Fibroblast of lung (primary cell): ENCODE data around the gene LCLAT1. TPM values are rescaled to one million over a fixed set of nuclear protein-coding genes. Genes with fewer than 3 reads are reported as not detected.

Experiments
- DNase-seq, 2 donors: peaks; one replicate each; pipeline versions ENCODE4 v3.0.0 to v3.0.0-alpha.2; 2010; ENCODE audit warnings: low read depth in 2 of 2
- H2AFZ ChIP-seq: 2 replicates; pipeline ENCODE4 v1.5.1; 2012; ENCODE audit warnings: low read length, control low read depth, inconsistent platforms
- H3K27ac ChIP-seq: 2 replicates; pipeline ENCODE4 v1.5.1; 2011; ENCODE audit warnings: low read length, control low read depth; ENCODE audit not compliant: insufficient read depth
- H3K27me3 ChIP-seq: 2 replicates; pipeline ENCODE4 v1.5.1; 2011; ENCODE audit warnings: mild to moderate bottlenecking, low read length; ENCODE audit not compliant: control insufficient read depth, insufficient read depth
- H3K36me3 ChIP-seq: 2 replicates; pipeline ENCODE4 v1.5.1; 2011; ENCODE audit warnings: low read length; ENCODE audit not compliant: control insufficient read depth, insufficient read depth
- H3K4me1 ChIP-seq: 2 replicates; pipeline ENCODE4 v1.5.1; 2011; ENCODE audit warnings: low read length; ENCODE audit not compliant: control insufficient read depth, insufficient read depth; ENCODE audit errors: extremely low read depth
- H3K4me2 ChIP-seq: 2 replicates; pipeline ENCODE4 v1.5.1; 2011; ENCODE audit warnings: low read length, control low read depth; ENCODE audit not compliant: insufficient read depth; ENCODE audit errors: extremely low read depth
- H3K4me3 ChIP-seq, 4 experiments: fragments of 200-600 bp in 1 of 4; sonication (generic) in 1 of 4; replicated peaks in 1 of 4; 2 replicates each; pipeline ENCODE4 v1.5.1; 2011 to 2016; ENCODE audit warnings: low read length in 4 of 4, low read depth in 3 of 4, mild to moderate bottlenecking in 3 of 4, control low read depth in 2 of 4, inconsistent platforms in 1 of 4, mixed read lengths in 1 of 4; ENCODE audit not compliant: insufficient read depth in 1 of 4; ENCODE audit errors: control extremely low read depth in 1 of 4
- H3K79me2 ChIP-seq: 2 replicates; pipeline ENCODE4 v1.5.1; 2012; ENCODE audit warnings: mild to moderate bottlenecking, low read length, inconsistent platforms; ENCODE audit not compliant: control insufficient read depth, insufficient read depth
- H3K9ac ChIP-seq: 2 replicates; pipeline ENCODE4 v1.5.1; 2011; ENCODE audit warnings: mild to moderate bottlenecking, low read length, control low read depth; ENCODE audit not compliant: insufficient read depth
- H3K9me3 ChIP-seq: 2 replicates; pipeline ENCODE4 v1.5.1; 2012; ENCODE audit warnings: low read depth, low read length; ENCODE audit not compliant: control insufficient read depth, insufficient read depth
- H4K20me1 ChIP-seq: 2 replicates; pipeline ENCODE4 v1.5.1; 2011; ENCODE audit warnings: low read length; ENCODE audit not compliant: control insufficient read depth, insufficient read depth; ENCODE audit errors: extremely low read depth
- EZH2 ChIP-seq: IDR thresholded peaks from 2 replicates; pipeline ENCODE4 v1.5.1; 2012; ENCODE audit warnings: low read length, control low read depth, mild to moderate bottlenecking; ENCODE audit errors: missing control alignments
- polyA plus RNA-seq, 2 donors: library from polyadenylated mRNA; depleted of rRNA in 1 of 2; stranded (reverse) in 1 of 2; unstranded in 1 of 2; fragments of >200 nt; gene quantifications; 2 replicates each; pipeline ENCODE4 v1.2.1, GENCODE V29; 2011 to 2012; ENCODE audit warnings: missing spikeins in 1 of 2
- total RNA-seq: library from RNA; depleted of rRNA; stranded (reverse); fragments of >200 nt; gene quantifications from 2 replicates; pipeline ENCODE4 v1.2.1, GENCODE V29; 2014
- TF ChIP-seq, protein P1 (sequence below), 2 donors: IDR thresholded peaks in 1 of 2; conservative IDR thresholded peaks in 1 of 2; 1 replicate in 1 of 2; 2 replicates in 1 of 2; pipeline ENCODE4 v1.5.1; 2011 to 2012; ENCODE audit warnings: low read length in 2 of 2, control low read depth in 1 of 2, inconsistent platforms in 1 of 2, low read depth in 1 of 2, mild to moderate bottlenecking in 1 of 2

Gene LCLAT1
- total and polyA plus RNA-seq, 2 donors (not counting 1 experiment from before 2014, with no cell fraction given) = 43.3 to 45.9 TPM

DNA sequence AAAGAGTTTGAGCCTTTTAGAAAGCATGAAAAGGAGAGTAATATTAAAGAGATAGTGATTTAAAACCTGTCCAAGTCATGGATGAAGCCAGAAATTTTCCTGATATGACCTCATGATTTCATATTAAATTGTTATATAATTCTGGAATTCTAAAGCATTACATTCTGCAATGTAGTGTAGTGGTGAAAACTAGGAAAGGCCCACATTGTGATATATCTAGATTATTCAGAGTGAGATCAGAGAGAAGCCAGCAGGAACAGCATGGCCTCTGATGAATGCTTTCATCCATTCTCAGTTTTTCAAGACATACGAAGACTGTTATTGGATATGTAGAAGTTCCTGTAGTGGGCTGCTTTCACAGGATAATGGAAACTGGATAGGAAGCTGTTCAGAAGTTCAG, 98.8 kb downstream of the LCLAT1 start:
- Histone ChIP-seq H3K27me3 (no peaks in the 10 kb centered on the region), H3K9me3 (no peaks in the 10 kb centered on the region), H2AFZ (no peak overlapping the region), H3K9ac (no peak overlapping the region), H3K27ac (no peak overlapping the region), H3K4me1 (no peaks in the 10 kb centered on the region), H3K36me3 (no peaks in the 10 kb centered on the region), H3K4me2 (no peak overlapping the region), H3K4me3 (no peak overlapping the region), H3K79me2 (no peaks in the 10 kb centered on the region), H4K20me1 (no peaks in the 10 kb centered on the region)
- no peak for DNase-seq
- no peak for TF ChIP-seq EZH2
- TF ChIP-seq, protein P1, sequence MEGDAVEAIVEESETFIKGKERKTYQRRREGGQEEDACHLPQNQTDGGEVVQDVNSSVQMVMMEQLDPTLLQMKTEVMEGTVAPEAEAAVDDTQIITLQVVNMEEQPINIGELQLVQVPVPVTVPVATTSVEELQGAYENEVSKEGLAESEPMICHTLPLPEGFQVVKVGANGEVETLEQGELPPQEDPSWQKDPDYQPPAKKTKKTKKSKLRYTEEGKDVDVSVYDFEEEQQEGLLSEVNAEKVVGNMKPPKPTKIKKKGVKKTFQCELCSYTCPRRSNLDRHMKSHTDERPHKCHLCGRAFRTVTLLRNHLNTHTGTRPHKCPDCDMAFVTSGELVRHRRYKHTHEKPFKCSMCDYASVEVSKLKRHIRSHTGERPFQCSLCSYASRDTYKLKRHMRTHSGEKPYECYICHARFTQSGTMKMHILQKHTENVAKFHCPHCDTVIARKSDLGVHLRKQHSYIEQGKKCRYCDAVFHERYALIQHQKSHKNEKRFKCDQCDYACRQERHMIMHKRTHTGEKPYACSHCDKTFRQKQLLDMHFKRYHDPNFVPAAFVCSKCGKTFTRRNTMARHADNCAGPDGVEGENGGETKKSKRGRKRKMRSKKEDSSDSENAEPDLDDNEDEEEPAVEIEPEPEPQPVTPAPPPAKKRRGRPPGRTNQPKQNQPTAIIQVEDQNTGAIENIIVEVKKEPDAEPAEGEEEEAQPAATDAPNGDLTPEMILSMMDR (conservative IDR thresholded peaks at IDR 0.05 in 1 of 2, IDR thresholded peaks at IDR 0.05 in 1 of 2; ENCODE audit: low read depth in 1 of 2, low read length in 2 of 2) = no peak

DNA sequence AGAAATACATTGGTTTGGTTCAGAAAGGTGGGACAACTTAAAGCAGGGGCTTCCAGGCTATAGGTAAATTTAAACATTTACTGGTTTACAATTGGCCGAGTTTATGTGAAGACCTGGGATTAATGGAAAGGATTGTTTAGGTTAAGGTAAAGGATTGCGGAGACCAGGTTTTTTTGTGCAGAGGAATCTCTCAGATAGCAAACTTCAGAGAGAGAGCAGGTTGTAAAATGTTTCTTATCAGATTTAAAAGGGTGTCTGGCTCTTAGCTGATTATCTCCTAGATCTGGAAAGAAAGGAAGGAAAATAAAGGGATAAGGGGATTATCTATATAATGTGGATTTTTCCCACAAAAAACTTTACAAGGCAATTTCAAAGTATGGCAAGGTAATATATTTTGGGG, 101.3 kb downstream of the LCLAT1 start:
- Histone ChIP-seq H3K27me3 (no peaks in the 10 kb centered on the region), H4K20me1 (no peaks in the 10 kb centered on the region), H3K4me2 (no peak overlapping the region), H3K79me2 (no peaks in the 10 kb centered on the region), H3K36me3 (no peaks in the 10 kb centered on the region), H3K4me3 (no peak overlapping the region), H3K27ac (no peak overlapping the region), H2AFZ (no peak overlapping the region), H3K9ac (no peak overlapping the region), H3K4me1 (no peaks in the 10 kb centered on the region), H3K9me3 (no peaks in the 10 kb centered on the region)
- no peak for TF ChIP-seq EZH2
- TF ChIP-seq, protein P1 (conservative IDR thresholded peaks at IDR 0.05 in 1 of 2, IDR thresholded peaks at IDR 0.05 in 1 of 2; ENCODE audit: low read depth in 1 of 2, low read length in 2 of 2) = no peak
- no peak for DNase-seq

DNA sequence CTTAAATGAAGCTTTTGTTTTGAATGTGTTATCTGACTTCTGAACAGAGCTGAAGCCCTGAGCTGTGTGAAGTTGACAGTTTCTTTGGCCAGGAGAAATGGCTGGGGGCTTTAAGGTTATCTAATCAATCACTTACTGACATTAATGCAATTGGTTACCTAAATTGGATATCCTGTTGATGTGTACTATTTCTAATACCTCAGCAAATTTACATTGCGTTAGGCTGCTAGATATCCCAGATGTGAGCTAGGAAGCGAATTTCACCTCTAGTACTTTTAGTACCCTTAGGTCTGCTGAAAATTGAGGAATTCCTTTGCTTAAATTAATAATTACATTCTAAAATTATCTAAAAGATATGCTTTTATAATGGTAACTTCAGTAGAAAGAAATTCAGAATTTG, 102.0 kb downstream of the LCLAT1 start:
- no peaks in the 10 kb centered on the region for H3K36me3 ChIP-seq
- no peak for DNase-seq
- H3K27ac ChIP-seq = no peak overlapping the region
- H3K4me2 ChIP-seq = no peak overlapping the region
- no peak overlapping the region for H2AFZ ChIP-seq
- H3K79me2 ChIP-seq = no peaks in the 10 kb centered on the region
- H3K4me3 ChIP-seq = no peak overlapping the region
- TF ChIP-seq, protein P1 (conservative IDR thresholded peaks at IDR 0.05 in 1 of 2, IDR thresholded peaks at IDR 0.05 in 1 of 2; ENCODE audit: low read depth in 1 of 2, low read length in 2 of 2) = no peak
- no peak for TF ChIP-seq EZH2
- no peaks in the 10 kb centered on the region for H3K4me1 ChIP-seq
- H3K9me3 ChIP-seq = no peaks in the 10 kb centered on the region
- H4K20me1 ChIP-seq = no peaks in the 10 kb centered on the region
- H3K27me3 ChIP-seq = no peaks in the 10 kb centered on the region
- H3K9ac ChIP-seq = no peak overlapping the region
